GM18520 (cell line): ENCODE measurements around the gene C12orf75.
"Not testable (repeated sequence)": the region's sequence is repeated elsewhere in the genome, so short reads cannot be mapped to it uniquely, and the experiment has no call there.

Experiments used
- ATAC-seq: cut with Tn5 transposase; IDR thresholded peaks from one replicate; pipeline ENCODE4 v1.9.1; 2021; ENCODE audit not compliant: unreplicated experiment

The C12orf75 gene

GRCh38 chr12:105330283-105330930 is at the start of gene C12orf75:
Gene C12orf75, plus strand, starts transcription at chr12:105330691. Its CDS starts 201 bp downstream, at chr12:105330892.
- peak; percentile 79 for ATAC-seq

GRCh38 chr12:105280966-105281693 is 49.4 kb upstream of the C12orf75 start:
- no peak for ATAC-seq

GRCh38 chr12:105281694-105282049 is 48.8 kb upstream of the C12orf75 start:
- no peak for ATAC-seq

GRCh38 chr12:105285378-105285777 is 45.1 kb upstream of the C12orf75 start:
- no peak for ATAC-seq

- ATAC-seq, result no peak
Measured at GRCh38 chr12:105287408-105287807, 43.1 kb upstream of the C12orf75 start.

GRCh38 chr12:105288311-105288996 is 42.0 kb upstream of the C12orf75 start:
- ATAC-seq, result no peak

GRCh38 chr12:105289114-105289904 is 41.2 kb upstream of the C12orf75 start:
- no peak for ATAC-seq

GRCh38 chr12:105291531-105291930 is 39.0 kb upstream of the C12orf75 start:
- no peak for ATAC-seq

- no peak for ATAC-seq
Measured at GRCh38 chr12:105292705-105293104, 37.8 kb upstream of the C12orf75 start.

- no peak for ATAC-seq
Measured at GRCh38 chr12:105293187-105293586, 37.3 kb upstream of the C12orf75 start.

- no peak for ATAC-seq
Measured at GRCh38 chr12:105294161-105294560, 36.3 kb upstream of the C12orf75 start.

- ATAC-seq, result no peak
Measured at GRCh38 chr12:105294886-105295479, 35.5 kb upstream of the C12orf75 start.

GRCh38 chr12:105296116-105297089 is 34.1 kb upstream of the C12orf75 start:
- ATAC-seq, result no peak

- no peak for ATAC-seq
Measured at GRCh38 chr12:105300883-105301282, 29.6 kb upstream of the C12orf75 start.

GRCh38 chr12:105301696-105302095 is 28.8 kb upstream of the C12orf75 start:
- ATAC-seq, result no peak

- ATAC-seq, result not testable (repeated sequence)
Measured at GRCh38 chr12:105302986-105303385, 27.5 kb upstream of the C12orf75 start.

GRCh38 chr12:105304626-105305025 is 25.9 kb upstream of the C12orf75 start:
- not testable (repeated sequence) for ATAC-seq

- ATAC-seq, result not testable (repeated sequence)
Measured at GRCh38 chr12:105307601-105308314, 22.7 kb upstream of the C12orf75 start.

GRCh38 chr12:105308839-105309238 is 21.7 kb upstream of the C12orf75 start:
- ATAC-seq, result not testable (repeated sequence)
